HG03565 (cell line): ENCODE data around the gene BUD13.
"Not testable (repeated sequence)": the region's sequence is repeated elsewhere in the genome, so short reads cannot be mapped to it uniquely, and the experiment has no call there.

Source experiments
- ATAC-seq: cut with Tn5 transposase; IDR thresholded peaks from one replicate; pipeline ENCODE4 v1.9.1; 2021; ENCODE audit warnings: mild to moderate bottlenecking, moderate library complexity; ENCODE audit not compliant: unreplicated experiment

The BUD13 gene

GRCh38 chr11:116762132-116762531 lies 10.7 kb downstream of the BUD13 start:
- no peak for ATAC-seq

GRCh38 chr11:116756044-116756443 lies 16.7 kb downstream of the BUD13 start:
- not testable (repeated sequence) for ATAC-seq

GRCh38 chr11:116750070-116750718 lies 22.6 kb downstream of the BUD13 start:
- no peak for ATAC-seq

- ATAC-seq = no peak
These were observed 30.7 kb downstream of the BUD13 start for GRCh38 chr11:116742104-116742503.

- no peak for ATAC-seq
These were observed 32.0 kb downstream of the BUD13 start for GRCh38 chr11:116740741-116741140.

- ATAC-seq = no peak
These were observed 33.8 kb downstream of the BUD13 start for GRCh38 chr11:116738975-116739374.

- ATAC-seq = no peak
These were observed 36.0 kb downstream of the BUD13 start for GRCh38 chr11:116736763-116737162.

- ATAC-seq = no peak
These were observed 38.7 kb downstream of the BUD13 start for GRCh38 chr11:116733969-116734508.

GRCh38 chr11:116733043-116733755 lies 39.6 kb downstream of the BUD13 start:
- ATAC-seq = no peak

GRCh38 chr11:116732271-116733042 lies 40.3 kb downstream of the BUD13 start:
- no peak for ATAC-seq

GRCh38 chr11:116731821-116732220 lies 41.0 kb downstream of the BUD13 start:
- no peak for ATAC-seq

- no peak for ATAC-seq
These were observed 41.6 kb downstream of the BUD13 start for GRCh38 chr11:116731097-116731761.

GRCh38 chr11:116730601-116731000 lies 42.2 kb downstream of the BUD13 start:
- ATAC-seq = no peak

- ATAC-seq = no peak
These were observed 42.6 kb downstream of the BUD13 start for GRCh38 chr11:116730241-116730561.

GRCh38 chr11:116729501-116730240 lies 43.1 kb downstream of the BUD13 start:
- ATAC-seq = no peak

GRCh38 chr11:116727990-116728389 lies 44.8 kb downstream of the BUD13 start:
- no peak for ATAC-seq

GRCh38 chr11:116725434-116726221 lies 47.2 kb downstream of the BUD13 start:
- ATAC-seq = no peak

GRCh38 chr11:116724813-116725212 lies 48.0 kb downstream of the BUD13 start:
- no peak for ATAC-seq

GRCh38 chr11:116723511-116723910 lies 49.3 kb downstream of the BUD13 start:
- ATAC-seq = no peak

GRCh38 chr11:116721988-116722387 lies 50.8 kb downstream of the BUD13 start:
- no peak for ATAC-seq
